Activated CD4-positive, alpha-beta T cell treated with anti-CD3 and anti-CD28 coated beads, Interleukin-2, amount 50 U/mL, for 48 hours (primary cell): ENCODE data around the gene ZBTB48.
A peak's percentile ranks its signal among the peaks of the same experiment; 100 is the strongest.
"Not testable (repeated sequence)": the region's sequence is repeated elsewhere in the genome, so short reads cannot be mapped to it uniquely, and the experiment has no call there.

Source experiments
- DNase-seq, 2 experiments: peaks; one replicate each; pipeline ENCODE4 v3.0.0-alpha.2; 2020

ZBTB48 gene

DNA sequence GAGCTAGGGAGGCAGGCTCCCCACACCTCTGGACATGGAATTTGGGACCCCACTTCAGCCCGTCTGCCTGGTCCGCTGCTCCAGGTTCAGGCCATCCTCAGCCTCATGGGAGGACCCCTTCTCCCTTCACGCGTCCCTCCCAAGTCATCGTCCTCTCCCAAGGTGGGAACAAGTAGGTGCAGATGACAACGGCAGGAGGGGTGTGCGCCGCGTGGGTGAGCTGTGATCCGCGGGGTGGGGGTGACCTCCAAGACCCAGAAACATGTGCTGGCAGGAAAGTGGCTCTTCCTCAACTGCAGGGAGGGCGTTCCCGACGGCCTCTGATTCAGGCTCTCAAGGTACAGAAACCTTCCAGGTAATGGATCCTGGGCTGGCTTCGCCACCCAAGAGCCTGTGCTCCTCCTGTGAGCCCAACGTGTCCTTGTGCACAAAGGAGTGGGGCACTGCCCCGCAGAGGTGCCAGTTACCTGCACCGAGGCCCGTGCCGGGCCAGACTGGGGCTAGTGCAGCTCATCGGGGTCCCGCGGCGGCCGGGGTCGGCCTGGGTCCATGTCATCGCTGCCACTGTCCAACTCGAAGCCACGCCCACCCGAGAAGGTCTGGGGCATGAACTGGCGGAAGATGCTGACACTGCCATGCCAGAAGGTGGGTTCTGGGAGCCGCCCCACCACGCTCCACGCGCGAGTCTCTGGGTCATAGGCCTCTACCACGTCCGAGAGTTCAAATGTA is 13.2 kb downstream of the ZBTB48 start:
- DNase-seq: no peak

DNA sequence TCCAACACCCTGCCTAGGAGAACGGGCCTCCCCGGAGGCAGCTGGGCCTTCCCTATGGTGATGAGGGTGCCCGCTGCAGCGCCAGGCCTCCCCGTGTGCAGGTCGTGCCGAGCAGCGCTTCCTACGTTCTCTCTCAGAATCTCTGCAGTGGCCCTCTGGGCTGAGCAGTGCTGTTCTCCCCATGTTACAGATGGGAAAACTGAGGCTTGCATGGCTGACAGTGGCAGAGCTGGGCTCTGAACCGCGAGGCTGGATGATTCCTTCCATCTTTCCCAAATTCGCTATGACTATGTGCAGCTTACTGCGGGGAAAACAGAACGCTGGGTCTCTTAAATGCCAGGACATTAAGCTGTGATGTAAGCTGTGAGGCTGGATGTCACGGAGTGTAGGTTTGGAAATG is 14.0 kb downstream of the ZBTB48 start:
- DNase-seq: no peak

DNA sequence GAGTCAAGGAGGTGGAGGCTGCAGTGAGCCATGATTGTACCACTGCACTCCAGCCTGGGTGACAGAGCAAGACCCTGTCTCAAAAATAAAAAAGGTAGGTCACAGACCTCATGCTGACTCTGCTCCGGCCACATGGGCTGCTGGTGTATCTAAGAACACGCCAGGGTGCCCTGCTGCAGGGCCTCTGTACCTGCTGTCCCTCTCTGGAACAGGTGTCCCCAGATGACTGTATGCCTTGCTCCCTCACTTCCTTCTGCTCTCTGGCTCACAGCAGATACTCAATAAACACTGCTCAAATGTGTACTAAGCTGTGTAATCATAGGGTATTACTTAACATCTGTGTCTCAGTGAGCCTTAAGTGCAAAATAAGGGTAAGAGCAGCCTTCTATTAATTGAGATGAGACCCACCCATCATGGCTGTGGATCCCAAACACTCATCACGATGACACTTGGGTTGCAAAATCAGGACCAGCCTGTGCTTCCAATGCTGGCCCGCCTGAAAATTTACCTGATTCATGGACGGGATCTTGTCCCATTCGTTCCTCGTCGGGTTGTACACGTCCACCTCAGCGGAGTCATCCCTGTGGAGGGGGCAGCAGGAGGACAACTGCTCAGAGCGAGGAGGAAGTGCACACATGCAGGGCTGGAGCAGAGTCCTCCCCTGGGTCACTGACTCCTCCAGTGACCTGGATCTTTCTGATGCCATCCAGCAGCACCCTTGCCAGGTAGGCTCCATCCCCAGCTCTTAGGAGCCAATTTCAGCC is 15.4 kb downstream of the ZBTB48 start:
- no peak for DNase-seq

DNA sequence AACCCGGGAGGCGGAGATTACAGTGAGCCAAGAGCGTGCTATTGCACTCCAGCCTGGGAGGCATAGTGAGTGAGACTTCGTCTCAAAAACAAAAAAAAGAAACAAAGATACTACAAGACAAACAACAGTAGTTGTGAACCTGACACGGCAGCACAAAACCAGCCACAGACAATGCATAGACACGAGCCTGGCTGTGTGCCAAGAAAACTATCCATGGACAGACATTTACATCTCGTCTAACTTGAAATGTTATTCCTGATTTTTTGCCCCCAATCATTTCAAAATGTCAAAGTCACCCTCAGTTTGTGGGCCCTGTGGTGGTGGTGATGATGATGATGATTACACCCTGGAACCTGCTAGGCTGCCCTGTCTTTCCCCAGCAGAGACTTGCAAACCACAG is 16.6 kb downstream of the ZBTB48 start:
- no peak for DNase-seq

DNA sequence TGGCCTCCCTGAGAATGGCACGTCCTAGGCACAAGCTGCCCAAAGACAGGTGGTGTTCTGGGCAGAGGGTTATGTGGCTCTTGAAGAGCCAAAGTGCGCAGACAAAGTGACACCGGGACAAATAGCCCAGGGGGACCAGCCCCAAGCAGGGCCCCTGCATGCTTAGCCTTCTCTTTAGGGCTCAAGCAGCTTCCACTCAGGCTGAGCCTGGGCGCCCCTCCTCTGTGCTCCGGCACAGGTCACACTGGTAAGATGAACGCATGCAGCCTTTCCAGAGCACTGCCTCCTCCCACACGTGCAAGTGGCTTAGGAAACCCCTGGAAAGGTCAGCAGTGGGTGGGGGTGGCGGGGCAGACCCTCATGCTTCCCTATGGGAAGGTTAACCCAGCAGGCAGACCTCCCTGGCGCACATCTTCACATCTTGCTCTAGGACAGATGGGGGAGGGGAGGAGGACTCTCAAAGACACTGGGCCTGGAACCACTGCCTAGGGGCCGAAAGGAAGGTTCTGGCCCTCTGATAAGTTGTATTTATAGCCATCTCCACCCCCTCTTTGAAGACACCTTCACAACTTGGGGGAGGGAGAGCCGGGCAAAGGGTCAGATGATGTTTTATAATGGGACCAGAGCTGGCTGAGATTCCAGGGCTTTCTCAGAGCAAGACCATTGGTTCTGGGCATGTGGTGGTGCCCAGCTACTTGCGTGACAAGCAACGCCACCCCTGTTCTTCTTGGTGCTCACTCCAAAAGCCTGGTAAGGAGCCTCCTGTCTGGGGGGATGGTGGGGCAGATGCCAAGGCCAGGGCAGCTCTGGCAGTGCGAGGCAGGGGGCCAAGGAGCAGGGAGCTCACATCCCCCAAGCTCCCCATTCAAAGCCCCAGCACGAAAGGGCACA is 17.3 kb downstream of the ZBTB48 start:
- DNase-seq: no peak

- no peak for DNase-seq
Measured at GRCh38 chr1:6597777-6598131, 18.0 kb downstream of the ZBTB48 start.

GRCh38 chr1:6599141-6599975 is 19.6 kb downstream of the ZBTB48 start:
- DNase-seq: peak; percentile 57 to 63

DNA sequence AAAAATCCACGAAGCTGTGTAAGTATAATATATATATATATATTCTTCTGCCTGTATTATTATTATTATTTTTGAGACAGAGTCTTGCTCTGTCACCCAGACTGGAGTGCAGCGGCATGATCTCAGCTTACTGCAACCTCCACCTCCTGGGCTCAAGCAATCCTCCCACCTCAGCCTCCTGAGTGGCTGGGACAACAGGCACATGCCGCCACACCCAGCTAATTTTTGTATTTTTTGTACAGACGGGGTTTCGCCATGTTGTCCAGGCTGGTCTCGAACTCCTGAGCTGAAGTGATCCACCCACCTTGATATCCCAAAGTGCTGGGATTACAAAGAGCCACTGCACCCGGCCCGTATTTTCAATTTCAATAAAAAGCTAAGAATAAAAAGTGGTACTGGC is 20.2 kb downstream of the ZBTB48 start:
- not testable (repeated sequence) for DNase-seq

DNA sequence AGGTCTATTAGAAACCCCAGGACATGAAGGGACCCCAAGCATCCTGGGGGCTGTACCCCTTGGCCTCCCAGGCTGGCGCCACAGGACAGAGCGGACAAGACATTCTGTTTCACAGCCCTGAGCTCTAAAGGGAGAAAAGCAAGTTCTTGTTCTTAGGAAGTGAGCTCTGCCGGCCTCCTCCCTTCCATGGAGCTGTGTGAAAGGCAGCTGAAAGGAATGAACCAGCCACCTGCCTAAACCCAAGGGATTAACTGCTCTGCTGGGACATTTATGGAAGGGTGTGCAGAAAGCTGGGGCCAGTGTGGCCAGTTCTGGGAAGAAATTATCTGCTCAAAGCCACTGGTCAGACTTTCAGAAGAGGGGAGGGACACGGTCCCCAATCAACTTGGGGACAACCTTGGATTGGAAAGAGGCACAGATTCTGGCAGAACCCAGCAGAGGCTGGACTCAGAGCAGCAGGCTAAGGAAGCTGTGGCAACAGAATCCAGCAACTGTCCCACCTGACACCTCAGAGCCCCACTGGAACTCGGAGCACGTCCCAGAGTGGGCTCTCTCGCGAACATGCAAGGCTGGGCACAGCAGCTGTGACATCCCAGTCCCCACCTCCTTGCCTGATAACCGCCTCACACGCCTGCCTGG is 20.7 kb downstream of the ZBTB48 start:
- no peak for DNase-seq

DNA sequence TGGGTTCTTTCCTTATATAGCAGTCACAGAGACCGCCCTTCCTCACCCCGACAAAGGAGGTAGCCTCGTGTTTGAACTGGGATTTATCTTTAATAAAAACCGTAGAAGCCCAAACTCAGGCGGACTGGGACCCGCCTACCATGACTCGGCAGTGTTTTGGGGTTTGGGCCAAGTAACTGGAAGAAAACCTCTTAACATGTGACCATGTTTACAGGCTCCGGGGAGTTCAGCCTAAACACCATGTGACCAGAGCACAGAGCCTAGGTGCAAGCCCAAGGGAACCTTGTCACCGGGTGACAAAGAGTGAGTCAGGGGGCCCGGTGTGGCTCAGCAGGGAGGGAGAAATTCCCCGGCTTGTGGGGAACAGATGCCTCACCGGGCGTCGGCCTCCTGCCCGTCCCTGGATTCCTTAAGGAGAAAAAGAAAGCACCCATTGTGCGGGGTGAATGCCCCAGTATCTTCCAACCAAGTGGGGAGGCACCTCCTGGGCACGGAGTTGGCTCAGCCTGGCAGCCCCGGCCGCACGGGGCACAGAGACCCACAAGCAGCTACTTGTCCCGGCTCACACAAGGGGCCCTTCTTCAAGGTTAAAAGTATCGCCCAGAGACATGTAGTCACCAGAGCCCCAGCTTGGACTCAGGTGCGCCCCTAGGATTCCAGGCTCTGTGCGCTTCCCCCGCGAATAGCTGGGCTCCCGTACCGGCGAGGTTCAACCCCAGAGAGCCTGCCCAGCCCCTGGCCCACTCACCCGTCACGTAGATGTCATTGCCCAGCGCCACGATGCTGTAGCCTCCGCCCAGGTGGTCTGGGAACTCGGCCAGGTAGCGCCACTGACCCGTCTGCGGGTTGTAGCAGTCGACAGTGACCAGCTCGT is 21.5 kb downstream of the ZBTB48 start:
- peak; percentile 85 to 89 for DNase-seq

- peak; percentile 36 to 40 for DNase-seq
Measured at GRCh38 chr1:6601923-6602668, 22.3 kb downstream of the ZBTB48 start.

DNA sequence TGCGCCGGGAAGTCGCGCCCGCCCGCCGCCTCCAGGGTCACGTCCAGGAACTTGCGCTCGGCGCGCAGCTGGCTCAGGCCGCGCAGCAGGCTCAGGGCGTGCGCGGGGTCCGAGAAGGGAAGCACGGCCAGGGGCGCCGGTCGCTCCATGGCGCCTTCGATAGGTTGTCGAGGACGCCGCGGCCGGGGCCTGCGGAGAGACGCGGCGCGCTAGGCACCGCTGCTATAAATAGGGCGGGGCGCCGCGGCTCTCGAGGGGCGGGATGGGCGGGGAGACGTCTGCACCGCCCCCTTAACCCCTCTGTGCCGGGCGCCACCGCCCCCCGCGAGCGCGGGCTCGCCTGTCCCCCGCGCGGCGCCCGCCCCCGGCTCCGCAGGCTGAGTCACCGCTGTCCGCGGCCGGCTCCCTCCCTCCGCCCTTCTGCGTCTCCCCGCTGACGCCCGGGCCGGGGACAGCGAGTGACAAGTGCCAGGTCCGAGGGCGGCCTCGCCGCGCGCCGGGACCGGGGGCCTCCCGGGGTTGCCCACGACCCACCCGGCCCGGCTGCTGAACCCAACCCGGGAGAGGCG is 23.0 kb downstream of the ZBTB48 start, which contains the start of gene KLHL21:
KLHL21 (minus strand) TSS at position 201 of the 569 bp plus-strand sequence; CDS start at position 149, 52 bp downstream.
- DNase-seq: peak; percentile 87 to 91

GRCh38 chr1:6603238-6603914 is 23.6 kb downstream of the ZBTB48 start:
- peak; percentile 58 to 63 for DNase-seq

- peak; percentile 35 to 46 for DNase-seq
Measured at GRCh38 chr1:6603915-6604558, 24.2 kb downstream of the ZBTB48 start.

DNA sequence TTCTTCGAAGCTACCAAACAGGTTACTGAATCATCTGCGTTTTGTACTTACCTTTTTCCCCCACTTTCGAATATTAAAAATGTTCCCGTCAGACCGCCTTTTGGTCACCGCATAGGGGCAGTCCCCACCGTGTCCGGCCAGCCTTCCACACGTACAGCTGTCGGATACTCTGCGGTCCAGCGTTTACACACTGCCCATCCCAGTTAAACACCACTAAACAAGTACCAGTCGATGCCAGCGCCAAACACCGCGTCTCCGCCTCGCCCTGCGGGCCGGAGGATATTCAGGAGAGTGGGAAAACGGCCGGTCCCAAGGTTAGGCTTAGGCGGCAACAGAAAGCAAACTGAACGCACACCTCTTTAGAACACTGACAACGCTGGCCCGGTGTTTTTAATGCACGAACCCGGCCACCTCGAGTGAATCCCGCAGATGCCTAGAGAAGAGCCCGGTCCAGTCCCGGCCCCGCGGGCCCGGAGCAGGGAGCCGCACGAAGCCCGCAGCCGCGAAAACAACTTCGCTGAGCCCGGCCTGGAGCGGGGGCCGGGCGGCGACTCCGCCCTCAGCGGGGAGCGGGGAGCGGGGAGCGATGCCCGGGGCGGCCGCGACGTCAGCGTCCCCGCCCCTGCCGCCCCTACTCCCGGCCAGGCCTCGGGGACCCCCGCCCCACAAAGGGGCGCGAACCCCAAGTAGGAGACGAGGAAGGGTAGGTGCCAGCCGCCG is 33.0 kb downstream of the ZBTB48 start:
- DNase-seq: no peak

- peak; percentile 100 for DNase-seq
Measured at GRCh38 chr1:6613361-6614018, 33.7 kb downstream of the ZBTB48 start, which contains the start of gene PHF13. TSS of gene PHF13 (plus strand) at chr1:6613731. CDS start at chr1:6614067, 336 bp downstream.
